Esophagus (tissue), 2 donors: ENCODE measurements around the gene CRTAC1. TPM values are rescaled to one million over a fixed set of nuclear protein-coding genes. Genes with fewer than 3 reads are reported as not detected.

Experiments
- H3K27ac ChIP-seq, 2 donors: one replicate each; pipeline ENCODE4 v1.5.1; 2013; ENCODE audit warnings: low read depth in 2 of 2, mild to moderate bottlenecking in 2 of 2, inconsistent platforms in 1 of 2, low read length in 1 of 2, moderate library complexity in 1 of 2
- H3K27me3 ChIP-seq, 2 donors: one replicate each; pipeline ENCODE4 v1.6.1; 2013; ENCODE audit warnings: low read length in 2 of 2, control low read depth in 1 of 2, mild to moderate bottlenecking in 1 of 2; ENCODE audit not compliant: insufficient read depth in 2 of 2, control insufficient read depth in 1 of 2
- H3K36me3 ChIP-seq, 2 donors: one replicate each; pipeline ENCODE4 v1.6.1; 2013; ENCODE audit warnings: low read length in 1 of 2; ENCODE audit not compliant: control insufficient read depth in 2 of 2, insufficient read depth in 2 of 2
- H3K4me1 ChIP-seq, 2 donors: one replicate each; pipeline ENCODE4 v1.6.1; 2013; ENCODE audit warnings: low read length in 1 of 2; ENCODE audit not compliant: control insufficient read depth in 2 of 2, insufficient read depth in 2 of 2
- H3K4me3 ChIP-seq, 2 donors: one replicate each; pipeline ENCODE4 v1.5.1; 2013; ENCODE audit warnings: low read length in 2 of 2, mild to moderate bottlenecking in 2 of 2, low read depth in 1 of 2, moderate library complexity in 1 of 2
- H3K9me3 ChIP-seq, 2 donors: one replicate each; pipeline ENCODE4 v1.6.1; 2013; ENCODE audit warnings: mild to moderate bottlenecking in 2 of 2, low read depth in 1 of 2, low read length in 1 of 2, moderate library complexity in 1 of 2; ENCODE audit not compliant: control insufficient read depth in 2 of 2, insufficient read depth in 1 of 2
- WGBS, 2 donors: extraction: QIAGEN DNeasy Blood & Tissue Kit; methylation state at CpG; one replicate each; pipeline ENCODE4 v1.1.7; 2013; 5-methylcytosine and 5-hydroxymethylcytosine counted together
- polyA plus RNA-seq, 2 donors: library from polyadenylated mRNA; stranded (reverse); fragments of 200-250 nt; gene quantifications; one replicate each; pipeline ENCODE4 v1.2.3, GENCODE V29; 2013
- donor health status: healthy with polysubstance abuse.
- donor health status: Bipolar disorder and iron deficiency.

CRTAC1 gene
- polyA plus RNA-seq, 2 donors = 1.4 to 2.4 TPM

GRCh38 chr10:97830064-97830463 lies 200.4 kb downstream of the CRTAC1 start:
- no peaks in the 10 kb centered on the region for H3K9me3 ChIP-seq
- WGBS, 2 donors = 8 to 12% methylated on average over 3 of the region's 3 CpGs
- H3K36me3 ChIP-seq = no peaks in the 10 kb centered on the region
- no peak overlapping the region for H3K27ac ChIP-seq
- peaks cover 0 to 3% of the 10 kb centered on the region in 2 donors for H3K27me3 ChIP-seq
- no peak overlapping the region for H3K4me3 ChIP-seq
- H3K4me1 ChIP-seq = no peaks in the 10 kb centered on the region

DNA sequence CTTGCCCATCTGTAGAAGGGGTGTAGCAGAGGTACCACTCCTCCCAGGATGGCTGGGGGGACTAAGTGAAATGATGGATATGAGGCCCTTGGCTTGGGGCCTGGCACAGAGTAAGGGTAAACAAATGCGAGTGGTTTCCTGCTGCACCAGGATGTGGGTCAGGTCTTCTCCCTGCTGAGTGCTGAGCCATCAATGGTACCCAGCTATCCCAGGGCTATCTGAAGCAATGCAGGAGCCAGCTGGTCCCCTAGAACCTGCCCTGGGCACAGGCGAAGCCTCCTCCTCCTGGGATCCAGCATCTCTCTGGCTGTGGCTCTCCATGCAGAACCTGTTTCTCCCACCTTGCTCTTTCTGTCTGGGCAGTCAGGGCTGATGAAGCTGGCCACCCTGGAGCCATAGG lies 201.7 kb downstream of the CRTAC1 start:
- no peaks in the 10 kb centered on the region for H3K27me3 ChIP-seq
- 54 to 63% methylated on average over 2 of the region's 2 CpGs for WGBS, 2 donors
- no peak overlapping the region for H3K27ac ChIP-seq
- no peaks in the 10 kb centered on the region for H3K9me3 ChIP-seq
- H3K4me3 ChIP-seq = no peak overlapping the region
- no peaks in the 10 kb centered on the region for H3K36me3 ChIP-seq
- H3K4me1 ChIP-seq = no peaks in the 10 kb centered on the region

GRCh38 chr10:97827702-97828291 lies 202.6 kb downstream of the CRTAC1 start:
- Histone ChIP-seq H3K4me1 (no peaks in the 10 kb centered on the region), H3K27ac (no peak overlapping the region), H3K4me3 (no peak overlapping the region), H3K36me3 (no peaks in the 10 kb centered on the region), H3K27me3 (no peaks in the 10 kb centered on the region), H3K9me3 (no peaks in the 10 kb centered on the region)
- 31 to 56% methylated on average over 10 of the region's 10 CpGs for WGBS, 2 donors

DNA sequence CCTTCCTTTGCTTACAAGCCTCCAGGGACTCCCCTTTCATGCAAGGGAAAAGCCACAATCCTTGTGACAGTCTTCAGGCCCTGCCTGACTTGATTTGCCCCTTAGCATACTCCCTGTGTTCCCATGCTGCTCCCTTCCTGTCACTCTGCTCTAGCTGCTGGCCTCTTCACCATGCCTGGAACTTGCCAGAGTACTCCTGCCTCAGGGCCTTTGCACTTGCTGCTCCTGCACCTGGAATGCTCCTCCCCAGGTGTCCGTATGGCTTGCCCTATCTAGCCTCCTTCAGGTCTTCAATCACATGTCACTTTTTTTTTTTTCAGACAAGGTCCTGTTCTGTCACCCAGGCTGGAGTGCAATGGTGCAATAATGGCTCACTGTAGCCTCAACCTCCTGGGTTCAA lies 203.5 kb downstream of the CRTAC1 start:
- Histone ChIP-seq H3K4me3 (no peak overlapping the region), H3K27me3 (no peaks in the 10 kb centered on the region), H3K36me3 (no peaks in the 10 kb centered on the region), H3K4me1 (peaks cover 0 to 2% of the 10 kb centered on the region in 2 donors), H3K27ac (no peak overlapping the region), H3K9me3 (no peaks in the 10 kb centered on the region)
- 41 to 71% methylated on average over 1 of the region's 1 CpG for WGBS, 2 donors

DNA sequence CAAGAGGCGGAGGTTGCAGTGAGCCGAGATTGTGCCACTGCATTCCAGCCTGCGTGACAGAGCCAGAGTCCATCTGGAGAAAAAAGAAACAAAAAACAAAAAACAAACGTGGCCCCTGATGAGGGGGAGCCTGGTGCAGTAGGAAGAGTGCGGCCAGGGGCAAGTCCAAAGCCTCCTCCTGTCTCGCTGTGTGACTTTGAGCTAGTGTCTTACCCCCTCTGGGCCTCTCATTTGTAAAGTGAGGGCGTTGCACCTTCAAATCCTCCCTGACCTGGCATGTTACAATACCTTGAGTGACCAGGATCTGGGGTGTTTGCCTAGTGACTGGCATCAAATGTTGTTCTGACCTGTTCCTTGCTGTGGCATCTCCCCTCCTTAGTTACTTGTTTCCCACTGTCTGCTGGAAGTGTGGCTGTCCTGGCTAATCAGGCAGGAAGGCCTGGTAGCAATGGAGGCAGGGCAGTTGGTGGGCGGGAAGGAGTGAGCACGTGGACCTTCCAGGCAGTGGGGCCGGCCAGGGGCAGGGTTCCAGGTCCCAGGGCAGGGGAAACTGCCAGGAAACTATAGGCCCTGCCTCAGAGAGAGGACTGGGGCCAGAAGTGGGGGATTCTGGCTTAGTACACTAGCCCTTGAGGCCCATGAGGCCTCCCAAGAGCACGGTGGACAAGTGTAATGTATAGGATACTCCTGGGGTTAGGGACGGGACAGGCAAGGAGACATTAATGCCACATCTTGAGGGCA lies 205.2 kb downstream of the CRTAC1 start:
- Histone ChIP-seq H3K4me1 (peaks cover 0 to 9% of the 10 kb centered on the region in 2 donors), H3K9me3 (no peaks in the 10 kb centered on the region), H3K27ac (no peak overlapping the region), H3K27me3 (no peaks in the 10 kb centered on the region), H3K36me3 (no peaks in the 10 kb centered on the region), H3K4me3 (no peak overlapping the region)
- WGBS, 2 donors = 75 to 80% methylated on average over 12 of the region's 12 CpGs

- no peaks in the 10 kb centered on the region for H3K27me3 ChIP-seq
- WGBS, 2 donors = 81 to 82% methylated on average over 12 of the region's 12 CpGs
- no peak overlapping the region for H3K4me3 ChIP-seq
- no peak overlapping the region for H3K27ac ChIP-seq
- peaks cover 0 to 9% of the 10 kb centered on the region in 2 donors for H3K4me1 ChIP-seq
- H3K9me3 ChIP-seq = no peaks in the 10 kb centered on the region
- H3K36me3 ChIP-seq = no peaks in the 10 kb centered on the region
Observed at GRCh38 chr10:97823734-97824133, 206.7 kb downstream of the CRTAC1 start.

GRCh38 chr10:97822261-97822687 lies 208.1 kb downstream of the CRTAC1 start:
- Histone ChIP-seq H3K27me3 (no peaks in the 10 kb centered on the region), H3K4me1 (peaks cover 0 to 9% of the 10 kb centered on the region in 2 donors), H3K4me3 (no peak overlapping the region), H3K9me3 (no peaks in the 10 kb centered on the region), H3K36me3 (no peaks in the 10 kb centered on the region), H3K27ac (no peak overlapping the region)
- 51 to 61% methylated on average over 10 of the region's 10 CpGs for WGBS, 2 donors

- Histone ChIP-seq H3K27me3 (no peaks in the 10 kb centered on the region), H3K36me3 (no peaks in the 10 kb centered on the region), H3K4me3 (no peak overlapping the region), H3K27ac (no peak overlapping the region), H3K9me3 (no peaks in the 10 kb centered on the region), H3K4me1 (peaks cover 0 to 9% of the 10 kb centered on the region in 2 donors)
- WGBS, 2 donors = 47 to 63% methylated on average over 9 of the region's 9 CpGs
Observed at GRCh38 chr10:97821308-97822038, 208.9 kb downstream of the CRTAC1 start.

DNA sequence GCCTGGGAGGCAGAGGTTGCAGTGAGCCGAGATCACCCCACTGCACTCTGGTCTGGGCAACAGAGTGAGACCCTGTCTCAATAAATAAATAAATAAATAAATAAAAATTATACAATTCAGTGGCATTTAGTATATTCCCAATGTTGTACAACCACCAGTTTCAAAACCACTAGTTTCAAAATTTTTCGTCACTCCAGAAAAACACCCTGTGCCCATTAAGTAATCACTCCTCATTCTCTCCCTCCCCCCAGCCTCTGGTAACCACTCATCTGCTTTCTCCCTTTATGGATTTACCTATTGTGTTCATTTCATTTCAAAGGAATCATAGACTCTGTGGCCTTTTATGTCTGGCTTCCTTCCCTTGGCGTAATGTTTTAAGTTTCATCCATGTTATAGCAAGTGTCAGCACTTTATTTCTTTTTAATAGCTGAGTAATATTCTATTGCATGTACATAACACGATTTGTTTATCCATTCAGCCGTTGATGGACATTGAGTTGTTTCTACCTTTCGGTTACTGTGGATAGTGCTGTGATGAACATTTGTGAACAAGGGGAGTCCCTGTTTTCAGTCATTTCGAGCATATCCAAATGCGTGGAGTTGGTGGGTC lies 210.2 kb downstream of the CRTAC1 start:
- Histone ChIP-seq H3K36me3 (no peaks in the 10 kb centered on the region), H3K9me3 (no peaks in the 10 kb centered on the region), H3K27me3 (no peaks in the 10 kb centered on the region), H3K4me1 (peaks cover 0 to 9% of the 10 kb centered on the region in 2 donors), H3K27ac (no peak overlapping the region), H3K4me3 (no peak overlapping the region)
- WGBS, 2 donors = 92 to 93% methylated on average over 8 of the region's 8 CpGs
